Endothelial cell of umbilical vein (primary cell): Measurements from ENCODE around the gene KANK4. TPM values are rescaled to one million over a fixed set of nuclear protein-coding genes. Genes with fewer than 3 reads are reported as not detected.

Experiments used
- BruUV-seq: library from RNA; stranded (reverse); fragments of 400-500 nt; replicated peaks from 2 replicates; lab custom pipeline; 2021; lab: Mats Ljungman, UMichigan
- CTCF ChIA-PET: fragments of 300-600, 350-600 bp; sonication (Branson Sonifier 250); formaldehyde crosslinking; loops from one replicate; lab custom pipeline; 2021; ENCODE audit warnings: antibody characterized with exemption, inconsistent platforms; lab: Charles Lee
- POLR2A ChIA-PET: fragments of 300-600, 350-600 bp; sonication (Branson Sonifier 250); formaldehyde crosslinking; loops from one replicate; lab custom pipeline; 2021; ENCODE audit warnings: antibody characterized with exemption, inconsistent platforms; lab: Charles Lee
- DNase-seq: peaks from one replicate; pipeline ENCODE4 v3.0.0-alpha.2; 2011; ENCODE audit warnings: low read depth, low spot score
- FAIRE-seq: peaks from 2 replicates; lab custom pipeline; 2011; peaks lifted over from hg19 to GRCh38; lab: Jason Lieb, UNC
- H2AFZ ChIP-seq: 2 replicates; pipeline ENCODE4 v1.6.0; 2012; ENCODE audit warnings: low read depth, low read length, control low read depth, inconsistent platforms
- H3K27ac ChIP-seq: 2 replicates; pipeline ENCODE4 v1.5.1; 2011; ENCODE audit warnings: low read depth, mild to moderate bottlenecking, control low read depth, low read length, moderate library complexity; ENCODE audit not compliant: insufficient read depth
- H3K27me3 ChIP-seq, 2 experiments: 2 replicates each; pipeline versions ENCODE4 v1.6.0 to v1.6.1; 2011; ENCODE audit warnings: low read length in 2 of 2, mixed read lengths in 1 of 2; ENCODE audit not compliant: control insufficient read depth in 2 of 2, insufficient read depth in 2 of 2
- H3K36me3 ChIP-seq, 2 experiments: 2 replicates in 1 of 2; 3 replicates in 1 of 2; pipeline ENCODE4 v1.5.1; 2011; ENCODE audit warnings: low read length in 2 of 2, mild to moderate bottlenecking in 1 of 2, moderate library complexity in 1 of 2; ENCODE audit not compliant: control insufficient read depth in 2 of 2, insufficient read depth in 2 of 2; ENCODE audit errors: extremely low read depth in 1 of 2
- H3K4me1 ChIP-seq: 3 replicates; pipeline ENCODE4 v1.5.1; 2011; ENCODE audit warnings: mild to moderate bottlenecking, low read length; ENCODE audit not compliant: control insufficient read depth, insufficient read depth; ENCODE audit errors: extremely low read depth
- H3K4me2 ChIP-seq: 2 replicates; pipeline ENCODE4 v1.6.1; 2011; ENCODE audit warnings: low read length, control low read depth, mixed read lengths; ENCODE audit not compliant: insufficient read depth
- H3K4me3 ChIP-seq, 3 experiments: fragments of 200-600 bp in 1 of 3; sonication (generic), shearing (Covaris generic) in 1 of 3; replicated peaks in 1 of 3; 2 replicates each; pipeline ENCODE4 v1.5.1; 2011 to 2016; ENCODE audit warnings: control low read depth in 3 of 3, low read length in 3 of 3, mild to moderate bottlenecking in 2 of 3, inconsistent platforms in 1 of 3, low read depth in 1 of 3, moderate library complexity in 1 of 3; ENCODE audit not compliant: insufficient read depth in 1 of 3
- H3K79me2 ChIP-seq: 2 replicates; pipeline ENCODE4 v1.6.0; 2012; ENCODE audit warnings: low read length, inconsistent platforms; ENCODE audit not compliant: control insufficient read depth, insufficient read depth
- H3K9ac ChIP-seq: replicated peaks from 2 replicates; pipeline ENCODE3; 2011; ENCODE audit warnings: low read length, control low read depth; ENCODE audit not compliant: insufficient read depth; ENCODE audit errors: extremely low read depth
- H3K9me1 ChIP-seq: replicated peaks from 3 replicates; pipeline ENCODE4 v1.6.0; 2011; ENCODE audit warnings: mild to moderate bottlenecking, low read length; ENCODE audit not compliant: control insufficient read depth, insufficient read depth; ENCODE audit errors: extremely low read depth
- H3K9me3 ChIP-seq: replicated peaks from 2 replicates; pipeline ENCODE4 v1.5.1; 2012; ENCODE audit warnings: low read length, inconsistent platforms; ENCODE audit not compliant: control insufficient read depth, insufficient read depth
- H4K20me1 ChIP-seq: replicated peaks from 2 replicates; pipeline ENCODE3; 2011; ENCODE audit warnings: mild to moderate bottlenecking, low read length; ENCODE audit not compliant: control insufficient read depth, insufficient read depth; ENCODE audit errors: extremely low read depth
- CTCF ChIP-seq, 2 donors: IDR thresholded peaks; 1 replicate in 1 of 2; 2 replicates in 1 of 2; pipeline ENCODE4 v1.5.1; 2011; ENCODE audit warnings: low read length in 2 of 2, mild to moderate bottlenecking in 2 of 2, moderate library complexity in 2 of 2, control low read depth in 1 of 2, inconsistent platforms in 1 of 2, low read depth in 1 of 2; ENCODE audit not compliant: insufficient read depth in 1 of 2; ENCODE audit errors: extremely low read depth in 1 of 2
- EZH2 ChIP-seq: IDR thresholded peaks from 2 replicates; pipeline ENCODE4 v1.6.1; 2012; ENCODE audit warnings: borderline replicate concordance, low read depth, mild to moderate bottlenecking, moderate library complexity, low read length, inconsistent platforms; ENCODE audit not compliant: severe bottlenecking
- FOS ChIP-seq: IDR thresholded peaks from 2 replicates; pipeline ENCODE4 v1.6.1; 2011; ENCODE audit warnings: mild to moderate bottlenecking, low read length, moderate library complexity, borderline replicate concordance; ENCODE audit not compliant: insufficient read depth
- GATA2 ChIP-seq: IDR thresholded peaks from 2 replicates; pipeline ENCODE4 v1.7.0; 2011; ENCODE audit warnings: low read depth, mild to moderate bottlenecking, moderate library complexity, mixed read lengths, low read length; ENCODE audit not compliant: insufficient read length, insufficient read depth
- JUN ChIP-seq: IDR thresholded peaks from 2 replicates; pipeline ENCODE4 v1.6.1; 2011; ENCODE audit warnings: borderline replicate concordance, low read depth; ENCODE audit not compliant: insufficient read length, insufficient read depth
- MAX ChIP-seq: IDR thresholded peaks from 2 replicates; pipeline ENCODE4 v1.6.1; 2011; ENCODE audit not compliant: insufficient read depth, insufficient read length
- MYC ChIP-seq: IDR thresholded peaks from one replicate; pipeline ENCODE4 v1.6.1; 2011; ENCODE audit warnings: mild to moderate bottlenecking, low read depth, low read length
- POLR2A ChIP-seq: IDR thresholded peaks from 2 replicates; pipeline ENCODE4 v1.6.1; 2012; ENCODE audit warnings: low read depth, mild to moderate bottlenecking, control low read depth, low read length
- POLR2AphosphoS5 ChIP-seq: IDR thresholded peaks from 2 replicates; pipeline ENCODE4 v1.6.1; 2012; ENCODE audit warnings: low read depth, mild to moderate bottlenecking, control low read depth, low read length, moderate library complexity; ENCODE audit not compliant: insufficient read depth
- dilution Hi-C: fragments of 300-500 bp; cut with MboI; formaldehyde crosslinking; loops from one replicate; pipeline ENCODE4 v1.15.0; 2019; ENCODE audit warnings: low sequenced_read_pairs; ENCODE audit not compliant: extremely low pct_ligation_motif_present
- intact Hi-C: fragments of 100-400 bp; cut with micrococcal nuclease; formaldehyde crosslinking; loops from one replicate; pipeline ENCODE4 v1.10.0; 2022
- polyA plus RNA-seq, 4 experiments: library from polyadenylated mRNA; depleted of rRNA in 3 of 4; stranded (reverse) in 3 of 4; unstranded in 1 of 4; fragments of >200 nt; gene quantifications; 2 replicates each; pipeline versions ENCODE4 v1.2.1 to v1.2.3, GENCODE V29; 2011 to 2012; ENCODE audit warnings: missing spikeins in 1 of 4
- total RNA-seq: library from RNA; stranded (reverse); gene quantifications from 2 replicates; pipeline ENCODE4 v1.2.3, GENCODE V29; 2021

KANK4 gene
- total and polyA plus RNA-seq, 2 donors (not counting 3 experiments of a cell fraction or from before 2014, with no cell fraction given) = not detected

GRCh38 chr1:62304975-62305374, 14.3 kb downstream of the KANK4 start:
- Histone ChIP-seq H3K27me3 (no peaks in the 10 kb centered on the region), H3K27ac (no peak overlapping the region), H3K4me3 (no peak overlapping the region), H3K4me2 (no peak overlapping the region), H4K20me1 (no peaks in the 10 kb centered on the region), H3K9me1 (no peaks in the 10 kb centered on the region), H3K79me2 (no peaks in the 10 kb centered on the region), H3K4me1 (no peaks in the 10 kb centered on the region), H3K9ac (no peak overlapping the region), H3K36me3 (no peaks in the 10 kb centered on the region), H3K9me3 (no peaks in the 10 kb centered on the region), H2AFZ (no peak overlapping the region)
- dilution Hi-C loops = no loop called here
- FAIRE-seq (no peak), DNase-seq (no peak)
- ChIA-PET CTCF (no interaction called here), POLR2A (no interaction called here)
- no TSS peak for BruUV-seq
- intact Hi-C loops = no loop called here
- TF ChIP-seq FOS (no peak), MAX (no peak), GATA2 (no peak), JUN (no peak), MYC (no peak), EZH2 (no peak), CTCF (IDR thresholded peaks at IDR 0.05; ENCODE audit: extremely low read depth in 1 of 2, insufficient read depth in 1 of 2, low read depth in 1 of 2, low read length in 2 of 2) (no peak), POLR2A (no peak), POLR2AphosphoS5 (no peak)
